GM21576 (cell line): ENCODE results near the gene KRTAP10-2.
"Not testable (repeated sequence)": the region's sequence is repeated elsewhere in the genome, so short reads cannot be mapped to it uniquely, and the experiment has no call there.

Experiments used
- ATAC-seq: cut with Tn5 transposase; IDR thresholded peaks from one replicate; pipeline ENCODE4 v1.9.1; 2021; ENCODE audit warnings: mild to moderate bottlenecking, moderate library complexity; ENCODE audit not compliant: unreplicated experiment

KRTAP10-2 gene

GRCh38 chr21:44503006-44503889, 48.1 kb downstream of the KRTAP10-2 start:
- ATAC-seq: not testable (repeated sequence)

- ATAC-seq: no peak
Observed at GRCh38 chr21:44502171-44502958, 48.9 kb downstream of the KRTAP10-2 start.
